K562 (cell line): ENCODE measurements around the gene ZNF513. TPM values are rescaled to one million over a fixed set of nuclear protein-coding genes. Genes with fewer than 3 reads are reported as not detected.
A peak's percentile ranks its signal among the peaks of the same experiment; 100 is the strongest.

Source experiments
- C11orf30 ChIP-seq: fragments of 450-650 bp; IDR thresholded peaks from 2 replicates; pipeline ENCODE4 v1.6.1; 2016; ENCODE audit warnings: low read depth, mild to moderate bottlenecking
- CXXC5 ChIP-seq: fragments of 250-450 bp; sonication (Bioruptor Pico); IDR thresholded peaks from 2 replicates; pipeline ENCODE4 v1.8.0; 2022; ENCODE audit warnings: inconsistent platforms, mild to moderate bottlenecking, moderate library complexity
- EWSR1 ChIP-seq: fragments of 450-650 bp; IDR thresholded peaks from 2 replicates; pipeline ENCODE4 v1.6.1; 2018; ENCODE audit warnings: borderline replicate concordance, mild to moderate bottlenecking, low read depth, moderate library complexity; ENCODE audit not compliant: partially characterized antibody
- NR2C2 ChIP-seq, 2 experiments: fragments of 200-800 bp in 1 of 2; sonication (Bioruptor generic) in 1 of 2; sonication (generic) in 1 of 2; formaldehyde crosslinking in 1 of 2; IDR thresholded peaks; 2 replicates each; pipeline versions ENCODE4 v1.6.1 to v1.8.0; 2016 to 2022; ENCODE audit warnings: mild to moderate bottlenecking in 1 of 2, missing compliant biosample characterization in 1 of 2, missing genetic modification characterization in 1 of 2, missing genetic modification reagents in 1 of 2
- ZKSCAN8 ChIP-seq: fragments of 200-800 bp; sonication (Bioruptor generic); IDR thresholded peaks from 2 replicates; pipeline ENCODE4 v1.6.1; 2016; ENCODE audit warnings: missing genetic modification characterization, missing compliant biosample characterization
- polyA plus RNA-seq, 8 experiments: library from polyadenylated mRNA; depleted of rRNA in 4 of 8; stranded (reverse) in 5 of 8; unstranded in 3 of 8; fragments of >200 nt; fragmentation: Nextera tagmentation in 2 of 8; fragmentation: Illumina TruSeq in 1 of 8; extraction: Ambion mirVana in 2 of 8; extraction: Trizol in 1 of 8; gene quantifications; 2 replicates each; pipeline versions ENCODE4 v1.2.1 to v1.2.3, GENCODE V29; 2011 to 2014; ENCODE audit warnings: inconsistent platforms in 1 of 8, missing spikeins in 1 of 8
- total RNA-seq, 7 experiments: library from RNA; depleted of rRNA in 6 of 7; stranded (reverse); fragments of >200 nt in 6 of 7; fragmentation: Illumina TruSeq in 2 of 7; extraction: Trizol in 2 of 7; gene quantifications; 2 replicates each; pipeline versions ENCODE4 v1.2.1 to v1.2.3, GENCODE V29; 2011 to 2021; ENCODE audit warnings: low replicate concordance in 1 of 7
- TF ChIP-seq, protein P1 (sequence below): sonication (generic); formaldehyde crosslinking; IDR thresholded peaks from 2 replicates; pipeline ENCODE4 v1.8.0; 2023; ENCODE audit warnings: missing genetic modification reagents, mild to moderate bottlenecking, borderline replicate concordance

Gene ZNF513
- total and polyA plus RNA-seq, 9 of the 15 experiments (the other 6 are each of a cell fraction or from before 2014, with no cell fraction given), result 0.04 to 13.6 (median 4.4) TPM

GRCh38 chr2:27381577-27382181 lies 1.1 kb upstream of the ZNF513 start (continued):
- TF ChIP-seq NR2C2 (CRISPR knock-in tag; IDR thresholded peaks at IDR 0.05) (no peak), NR2C2 (tag; IDR thresholded peaks at IDR 0.05) (no peak), EWSR1 (no peak), C11orf30 (peak; percentile 21; the same call in 1 of the 2 replicates), ZKSCAN8 (no peak), CXXC5 (CRISPR knock-in tag) (no peak)
- TF ChIP-seq, protein P1, sequence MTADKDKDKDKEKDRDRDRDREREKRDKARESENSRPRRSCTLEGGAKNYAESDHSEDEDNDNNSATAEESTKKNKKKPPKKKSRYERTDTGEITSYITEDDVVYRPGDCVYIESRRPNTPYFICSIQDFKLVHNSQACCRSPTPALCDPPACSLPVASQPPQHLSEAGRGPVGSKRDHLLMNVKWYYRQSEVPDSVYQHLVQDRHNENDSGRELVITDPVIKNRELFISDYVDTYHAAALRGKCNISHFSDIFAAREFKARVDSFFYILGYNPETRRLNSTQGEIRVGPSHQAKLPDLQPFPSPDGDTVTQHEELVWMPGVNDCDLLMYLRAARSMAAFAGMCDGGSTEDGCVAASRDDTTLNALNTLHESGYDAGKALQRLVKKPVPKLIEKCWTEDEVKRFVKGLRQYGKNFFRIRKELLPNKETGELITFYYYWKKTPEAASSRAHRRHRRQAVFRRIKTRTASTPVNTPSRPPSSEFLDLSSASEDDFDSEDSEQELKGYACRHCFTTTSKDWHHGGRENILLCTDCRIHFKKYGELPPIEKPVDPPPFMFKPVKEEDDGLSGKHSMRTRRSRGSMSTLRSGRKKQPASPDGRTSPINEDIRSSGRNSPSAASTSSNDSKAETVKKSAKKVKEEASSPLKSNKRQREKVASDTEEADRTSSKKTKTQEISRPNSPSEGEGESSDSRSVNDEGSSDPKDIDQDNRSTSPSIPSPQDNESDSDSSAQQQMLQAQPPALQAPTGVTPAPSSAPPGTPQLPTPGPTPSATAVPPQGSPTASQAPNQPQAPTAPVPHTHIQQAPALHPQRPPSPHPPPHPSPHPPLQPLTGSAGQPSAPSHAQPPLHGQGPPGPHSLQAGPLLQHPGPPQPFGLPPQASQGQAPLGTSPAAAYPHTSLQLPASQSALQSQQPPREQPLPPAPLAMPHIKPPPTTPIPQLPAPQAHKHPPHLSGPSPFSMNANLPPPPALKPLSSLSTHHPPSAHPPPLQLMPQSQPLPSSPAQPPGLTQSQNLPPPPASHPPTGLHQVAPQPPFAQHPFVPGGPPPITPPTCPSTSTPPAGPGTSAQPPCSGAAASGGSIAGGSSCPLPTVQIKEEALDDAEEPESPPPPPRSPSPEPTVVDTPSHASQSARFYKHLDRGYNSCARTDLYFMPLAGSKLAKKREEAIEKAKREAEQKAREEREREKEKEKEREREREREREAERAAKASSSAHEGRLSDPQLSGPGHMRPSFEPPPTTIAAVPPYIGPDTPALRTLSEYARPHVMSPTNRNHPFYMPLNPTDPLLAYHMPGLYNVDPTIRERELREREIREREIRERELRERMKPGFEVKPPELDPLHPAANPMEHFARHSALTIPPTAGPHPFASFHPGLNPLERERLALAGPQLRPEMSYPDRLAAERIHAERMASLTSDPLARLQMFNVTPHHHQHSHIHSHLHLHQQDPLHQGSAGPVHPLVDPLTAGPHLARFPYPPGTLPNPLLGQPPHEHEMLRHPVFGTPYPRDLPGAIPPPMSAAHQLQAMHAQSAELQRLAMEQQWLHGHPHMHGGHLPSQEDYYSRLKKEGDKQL (CRISPR knock-in tag), result no peak
